Tibial artery (tissue), 4 donors: ENCODE data around the gene ANKS1A.

Experiments
- DNase-seq, 2 donors: peaks; one replicate each; pipeline ENCODE4 v3.0.0-alpha.2; 2019
- H3K27ac ChIP-seq, 2 donors: fragments of 200-600 bp; sonication (generic) in 1 of 2; 1 replicate in 1 of 2; 2 replicates in 1 of 2; pipeline ENCODE4 v1.5.1; 2018 to 2019; ENCODE audit warnings: mild to moderate bottlenecking in 1 of 2
- H3K27me3 ChIP-seq, 2 donors: fragments of 200-600 bp; sonication (generic) in 1 of 2; one replicate each; pipeline versions ENCODE4 v1.5.1 to v1.6.0; 2016 to 2019
- H3K36me3 ChIP-seq, 3 donors: fragments of 200-600 bp; sonication (generic) in 2 of 3; one replicate each; pipeline ENCODE4 v1.5.1; 2016 to 2019; ENCODE audit warnings: mild to moderate bottlenecking in 2 of 3
- H3K4me1 ChIP-seq, 4 donors: fragments of 200-600 bp; sonication (generic) in 2 of 4; 1 replicate in 3 of 4; 2 replicates in 1 of 4; pipeline ENCODE4 v1.5.1; 2016 to 2019
- H3K4me3 ChIP-seq, 2 donors: fragments of 200-600 bp; sonication (generic) in 1 of 2; 1 replicate in 1 of 2; 2 replicates in 1 of 2; pipeline ENCODE4 v1.5.1; 2018 to 2019; ENCODE audit warnings: mild to moderate bottlenecking in 2 of 2
- H3K9me3 ChIP-seq, 3 donors: fragments of 200-600 bp; sonication (generic) in 1 of 3; one replicate each; pipeline ENCODE4 v1.5.1; 2016 to 2019
- intact Hi-C: fragments of 100-400 bp; cut with DNase I; formaldehyde crosslinking; loops from one replicate; pipeline ENCODE4 v1.15.0; 2023; ENCODE audit warnings: low total_unique reads
- TF ChIP-seq, protein P1 (sequence below), 2 experiments: fragments of 200-600 bp in 1 of 2; fragments of 450-650 bp in 1 of 2; IDR thresholded peaks; one replicate each; pipeline ENCODE4 v1.5.1; 2017 to 2019; ENCODE audit warnings: antibody characterized with exemption in 2 of 2, mild to moderate bottlenecking in 1 of 2, moderate library complexity in 1 of 2

The ANKS1A gene

DNA sequence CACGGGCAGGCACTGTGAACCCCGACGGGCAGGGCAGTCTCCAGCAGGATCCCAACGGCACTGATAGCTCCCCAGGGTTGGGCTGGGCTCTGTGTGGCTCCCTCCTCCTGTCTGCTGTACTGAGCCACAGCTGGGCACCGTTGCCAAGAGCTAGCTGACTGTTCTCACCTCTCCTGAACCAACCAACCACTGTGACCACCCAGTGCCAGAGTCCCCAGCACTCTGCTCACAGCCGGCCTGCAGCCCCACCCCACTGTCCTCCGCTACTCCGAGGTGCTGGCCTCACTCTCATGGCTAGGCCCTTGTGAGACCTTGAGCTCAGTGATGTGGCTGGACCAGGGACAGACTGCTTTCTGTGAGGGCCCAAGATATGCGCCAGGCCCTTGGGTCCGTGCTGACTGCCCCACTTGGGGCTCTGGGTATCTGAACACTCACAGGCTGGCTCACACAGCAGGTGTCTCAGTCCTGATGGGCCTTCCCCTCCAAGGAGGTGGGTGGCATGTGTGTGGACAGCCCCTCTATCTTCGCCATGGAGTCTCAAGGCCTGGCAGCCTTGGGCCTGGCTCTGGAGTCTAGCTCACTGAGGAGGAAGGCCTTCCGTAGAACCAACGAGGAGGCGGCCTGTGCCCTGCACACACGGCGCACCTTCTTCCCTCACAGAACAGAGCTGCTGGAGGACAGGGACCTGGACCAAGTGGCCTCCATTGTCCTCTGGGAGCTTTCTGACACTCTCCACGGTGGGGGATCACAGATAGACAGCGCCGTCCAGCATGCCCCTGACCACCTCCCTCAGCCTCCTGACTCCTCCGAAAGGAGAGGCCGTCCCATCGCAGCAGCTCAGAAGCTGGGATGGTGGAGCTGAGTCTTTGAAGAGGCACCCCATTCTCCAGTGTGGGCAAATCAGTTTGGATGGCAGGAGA is 198.6 kb downstream of the ANKS1A start:
- TF ChIP-seq, protein P1, sequence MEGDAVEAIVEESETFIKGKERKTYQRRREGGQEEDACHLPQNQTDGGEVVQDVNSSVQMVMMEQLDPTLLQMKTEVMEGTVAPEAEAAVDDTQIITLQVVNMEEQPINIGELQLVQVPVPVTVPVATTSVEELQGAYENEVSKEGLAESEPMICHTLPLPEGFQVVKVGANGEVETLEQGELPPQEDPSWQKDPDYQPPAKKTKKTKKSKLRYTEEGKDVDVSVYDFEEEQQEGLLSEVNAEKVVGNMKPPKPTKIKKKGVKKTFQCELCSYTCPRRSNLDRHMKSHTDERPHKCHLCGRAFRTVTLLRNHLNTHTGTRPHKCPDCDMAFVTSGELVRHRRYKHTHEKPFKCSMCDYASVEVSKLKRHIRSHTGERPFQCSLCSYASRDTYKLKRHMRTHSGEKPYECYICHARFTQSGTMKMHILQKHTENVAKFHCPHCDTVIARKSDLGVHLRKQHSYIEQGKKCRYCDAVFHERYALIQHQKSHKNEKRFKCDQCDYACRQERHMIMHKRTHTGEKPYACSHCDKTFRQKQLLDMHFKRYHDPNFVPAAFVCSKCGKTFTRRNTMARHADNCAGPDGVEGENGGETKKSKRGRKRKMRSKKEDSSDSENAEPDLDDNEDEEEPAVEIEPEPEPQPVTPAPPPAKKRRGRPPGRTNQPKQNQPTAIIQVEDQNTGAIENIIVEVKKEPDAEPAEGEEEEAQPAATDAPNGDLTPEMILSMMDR (IDR thresholded peaks at IDR 0.05): no peak
- H3K36me3 ChIP-seq: peaks cover 59 to 78% (median 76%) of the 10 kb centered on the region in 3 donors
- peaks cover 0 to 49% (median 24%) of the 10 kb centered on the region in 4 donors for H3K4me1 ChIP-seq

DNA sequence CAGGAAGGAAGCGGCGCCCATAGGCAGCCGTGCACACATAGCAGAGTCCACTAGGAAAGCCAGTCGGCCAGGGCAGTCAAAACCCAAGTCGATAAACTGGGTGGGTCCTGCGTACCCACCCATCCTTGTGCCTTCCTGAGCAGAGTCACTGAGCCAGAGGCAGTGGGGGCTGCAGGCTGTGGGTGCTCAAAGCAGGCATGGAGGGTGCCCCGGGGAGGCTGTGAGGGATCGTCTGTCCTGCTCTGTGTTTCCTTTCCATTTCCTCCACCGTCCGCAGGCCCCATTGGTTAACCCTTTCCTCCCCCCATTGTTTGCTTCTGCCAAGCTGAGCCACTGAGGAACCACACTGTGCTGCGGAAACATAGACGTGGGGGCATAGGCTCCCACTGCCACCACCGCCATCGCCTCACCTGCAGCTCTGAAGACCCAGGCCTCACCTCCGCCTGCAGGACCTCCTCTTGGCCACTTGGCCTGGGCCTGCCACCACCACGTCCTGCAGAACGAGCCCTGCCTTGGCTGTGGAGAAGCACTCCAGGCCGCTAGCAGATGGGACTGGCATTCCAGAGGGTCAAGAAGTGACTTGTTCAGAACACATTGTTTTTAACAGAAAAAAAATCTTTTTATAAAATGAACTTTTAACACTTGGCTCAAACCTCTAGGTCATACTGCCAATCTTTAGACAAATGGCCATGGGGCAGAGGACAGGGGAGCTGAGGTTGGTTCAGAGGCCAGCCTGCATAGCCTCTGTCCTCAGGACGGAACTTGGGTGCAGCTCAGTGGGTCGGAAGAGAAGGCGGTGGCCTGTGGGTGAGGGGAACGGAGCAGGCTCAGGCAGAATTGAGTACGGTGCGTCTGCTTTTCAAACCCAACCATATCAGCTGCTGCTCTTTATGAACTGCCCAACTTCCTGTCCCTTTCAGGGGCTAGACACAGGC is 199.5 kb downstream of the ANKS1A start:
- Histone ChIP-seq H3K4me1 (peaks cover 0 to 58% (median 29%) of the 10 kb centered on the region in 4 donors), H3K9me3 (no peaks in the 10 kb centered on the region), H3K36me3 (peaks cover 49 to 68% (median 66%) of the 10 kb centered on the region in 3 donors), H3K27me3 (no peaks in the 10 kb centered on the region), H3K4me3 (no peak overlapping the region), H3K27ac (peak overlapping the region in 1 of 2 donors; percentile 60)
- TF ChIP-seq, protein P1 (IDR thresholded peaks at IDR 0.05): no peak
- DNase-seq: no peak
- intact Hi-C loops: no loop called here

More for the DNA sequence above, 198.6 kb downstream of the ANKS1A start:
- DNase-seq: no peak
- Histone ChIP-seq H3K4me3 (no peak overlapping the region), H3K9me3 (no peaks in the 10 kb centered on the region), H3K27me3 (no peaks in the 10 kb centered on the region), H3K27ac (peak overlapping the region; percentile 23 to 60)
- intact Hi-C loops: no loop called here

DNA sequence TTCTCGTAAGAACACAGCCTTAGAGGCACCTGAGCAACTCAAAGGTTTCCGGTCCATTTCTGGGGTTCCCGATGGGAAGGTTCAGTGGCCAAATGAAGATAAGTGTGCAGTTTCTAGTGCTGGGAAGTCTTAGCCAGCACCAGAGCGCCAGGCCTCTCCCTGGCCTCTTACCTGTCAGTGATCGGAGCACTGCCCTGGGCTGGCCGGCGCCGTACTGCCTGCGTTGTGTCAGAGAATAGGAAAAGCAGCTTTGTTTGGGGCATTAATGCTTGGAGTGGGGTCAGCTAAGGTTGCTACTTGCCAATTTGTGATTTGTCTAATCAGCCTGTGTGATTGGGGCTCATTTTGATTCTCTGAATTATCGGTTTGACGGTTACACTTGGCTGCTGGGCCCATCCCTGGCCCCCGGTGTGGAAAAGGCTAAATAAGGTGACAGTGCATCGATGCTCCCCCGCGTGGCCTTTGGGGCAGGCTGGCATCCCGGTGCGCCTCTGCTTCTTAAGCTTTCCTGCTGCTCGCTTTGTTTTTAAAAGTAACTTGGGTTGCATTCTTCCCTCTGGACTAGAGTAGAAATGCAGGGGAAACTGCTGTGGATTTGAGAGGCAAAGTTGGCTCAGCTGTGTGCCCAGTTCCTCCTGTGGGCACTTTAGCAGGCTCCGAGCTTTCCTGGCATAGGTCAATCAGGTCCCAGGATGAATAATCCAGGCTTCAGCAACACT is 200.3 kb downstream of the ANKS1A start:
- intact Hi-C loops: no loop called here
- Histone ChIP-seq H3K4me1 (peaks cover 0 to 67% (median 31%) of the 10 kb centered on the region in 4 donors), H3K27me3 (no peaks in the 10 kb centered on the region), H3K27ac (peak overlapping the region in 1 of 2 donors; percentile 60), H3K4me3 (no peak overlapping the region), H3K36me3 (peaks cover 41 to 60% (median 58%) of the 10 kb centered on the region in 3 donors), H3K9me3 (no peaks in the 10 kb centered on the region)
- TF ChIP-seq, protein P1 (IDR thresholded peaks at IDR 0.05): no peak
- no peak for DNase-seq

DNA sequence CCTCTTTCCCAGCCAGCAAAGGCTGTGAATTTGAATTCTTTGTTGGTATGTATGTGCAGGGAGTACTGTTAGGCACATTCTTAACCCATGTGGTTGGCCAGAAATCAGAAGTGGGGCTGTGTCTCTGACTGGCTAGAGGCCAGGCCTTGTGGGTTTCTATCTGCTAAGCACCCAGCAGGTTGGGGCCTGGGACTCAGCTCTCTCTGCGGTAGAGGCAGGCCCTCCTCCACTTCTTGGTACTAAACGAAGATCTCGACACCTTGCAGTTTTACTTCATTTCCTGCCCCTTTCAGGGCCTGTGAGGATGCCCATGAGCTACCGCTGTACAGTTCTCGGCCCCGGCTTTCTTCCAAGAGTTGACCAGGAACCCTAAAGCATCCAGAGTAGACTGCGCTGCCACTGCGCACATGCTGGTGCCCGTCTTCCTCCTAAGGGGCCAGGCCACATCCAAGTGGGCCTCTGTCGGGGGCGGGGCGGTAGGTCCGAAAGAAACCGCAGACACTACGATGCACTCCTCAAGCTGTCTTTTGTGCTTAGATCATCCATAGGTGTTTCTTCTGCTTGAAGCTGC is 201.0 kb downstream of the ANKS1A start:
- Histone ChIP-seq H3K4me1 (peaks cover 0 to 68% (median 31%) of the 10 kb centered on the region in 4 donors), H3K27me3 (no peaks in the 10 kb centered on the region), H3K36me3 (peaks cover 35 to 54% (median 52%) of the 10 kb centered on the region in 3 donors), H3K27ac (peak overlapping the region; percentile 18 to 60), H3K9me3 (no peaks in the 10 kb centered on the region), H3K4me3 (no peak overlapping the region)
- TF ChIP-seq, protein P1 (IDR thresholded peaks at IDR 0.05): no peak
- intact Hi-C loops: no loop called here
- DNase-seq: no peak
